Measurements from ENCODE around the gene RBMS3. TPM values are rescaled to one million over a fixed set of nuclear protein-coding genes. Genes with fewer than 3 reads are reported as not detected.

The RBMS3 gene
- total RNA-seq, 1 experiment from 2014 or later = 5.9 TPM

- no TSS peak for BruUV-seq (replicated peaks)
- Histone ChIP-seq H3K9me3 (ENCODE audit: low read depth, low read length, poor library complexity, severe bottlenecking) (no peaks in the 10 kb centered on the region), H3K27me3 (replicated peaks; ENCODE audit: insufficient read depth, low read depth, low read length, poor library complexity) (peaks cover 6% of the 10 kb centered on the region), H3K4me3 (ENCODE audit: low read depth, low read length, poor library complexity, severe bottlenecking) (no peak overlapping the region), H3K4me1 (ENCODE audit: insufficient read depth, low read length, poor library complexity, severe bottlenecking) (peaks cover 10% of the 10 kb centered on the region), H3K27ac (ENCODE audit: low read depth, low read length, poor library complexity, severe bottlenecking) (no peak overlapping the region), H3K36me3 (ENCODE audit: insufficient read depth, low read length, poor library complexity, severe bottlenecking) (no peaks in the 10 kb centered on the region)
- ChIA-PET CTCF (no interaction called here), POLR2A (ENCODE audit: low non-redundant PET) (no interaction called here)
- no peak for DNase-seq (ENCODE audit: low spot score)
- intact Hi-C loops (cut with micrococcal nuclease; ENCODE audit: unreplicated experiment) = no loop called here
- TF ChIP-seq CTCF (conservative IDR thresholded peaks at IDR 0.05; ENCODE audit: low read depth, low read length) (no peak), EZH2 (IDR thresholded peaks at IDR 0.05; ENCODE audit: borderline replicate concordance, low read depth, low read length, poor library complexity, severe bottlenecking) (no peak)
Observed at GRCh38 chr3:29649815-29650547, 369.1 kb downstream of the RBMS3 start.

GRCh38 chr3:29653680-29654079 is 372.8 kb downstream of the RBMS3 start:
- ChIA-PET POLR2A (ENCODE audit: low non-redundant PET) (no interaction called here), CTCF (no interaction called here)
- H3K4me1 ChIP-seq (ENCODE audit: insufficient read depth, low read length, poor library complexity, severe bottlenecking) = peaks cover 10% of the 10 kb centered on the region
- TF ChIP-seq CTCF (conservative IDR thresholded peaks at IDR 0.05; ENCODE audit: low read depth, low read length) (no peak), EZH2 (IDR thresholded peaks at IDR 0.05; ENCODE audit: borderline replicate concordance, low read depth, low read length, poor library complexity, severe bottlenecking) (no peak)
- H3K36me3 ChIP-seq (ENCODE audit: insufficient read depth, low read length, poor library complexity, severe bottlenecking) = no peaks in the 10 kb centered on the region
- H3K4me3 ChIP-seq (ENCODE audit: low read depth, low read length, poor library complexity, severe bottlenecking) = no peak overlapping the region
- intact Hi-C loops (cut with micrococcal nuclease; ENCODE audit: unreplicated experiment) = no loop called here
- no peak for DNase-seq (ENCODE audit: low spot score)
- H3K27ac ChIP-seq (ENCODE audit: low read depth, low read length, poor library complexity, severe bottlenecking) = no peak overlapping the region
- H3K9me3 ChIP-seq (ENCODE audit: low read depth, low read length, poor library complexity, severe bottlenecking) = no peaks in the 10 kb centered on the region
- no peaks in the 10 kb centered on the region for H3K27me3 ChIP-seq (replicated peaks; ENCODE audit: insufficient read depth, low read depth, low read length, poor library complexity)
- no TSS peak for BruUV-seq (replicated peaks)

GRCh38 chr3:29655015-29655747 is 374.3 kb downstream of the RBMS3 start:
- no peak for TF ChIP-seq CTCF (conservative IDR thresholded peaks at IDR 0.05; ENCODE audit: low read depth, low read length)
- no peak for TF ChIP-seq EZH2 (IDR thresholded peaks at IDR 0.05; ENCODE audit: borderline replicate concordance, low read depth, low read length, poor library complexity, severe bottlenecking)
- intact Hi-C loops (cut with micrococcal nuclease; ENCODE audit: unreplicated experiment) = no loop called here
- no TSS peak for BruUV-seq (replicated peaks)
- no peak overlapping the region for H3K27ac ChIP-seq (ENCODE audit: low read depth, low read length, poor library complexity, severe bottlenecking)
- H3K27me3 ChIP-seq (replicated peaks; ENCODE audit: insufficient read depth, low read depth, low read length, poor library complexity) = no peaks in the 10 kb centered on the region
- no peaks in the 10 kb centered on the region for H3K36me3 ChIP-seq (ENCODE audit: insufficient read depth, low read length, poor library complexity, severe bottlenecking)
- DNase-seq (ENCODE audit: low spot score) = peak; percentile 61
- ChIA-PET CTCF (no interaction called here), POLR2A (ENCODE audit: low non-redundant PET) (interaction anchor here (0.6 kb wide), 1 partner anchor 141 kb away, joined by 8 read pairs; no protein-coding TSS in a partner anchor)
- no peak overlapping the region for H3K4me3 ChIP-seq (ENCODE audit: low read depth, low read length, poor library complexity, severe bottlenecking)
- H3K9me3 ChIP-seq (ENCODE audit: low read depth, low read length, poor library complexity, severe bottlenecking) = no peaks in the 10 kb centered on the region
- H3K4me1 ChIP-seq (ENCODE audit: insufficient read depth, low read length, poor library complexity, severe bottlenecking) = peaks cover 10% of the 10 kb centered on the region

All from A673 (cell line).